Measurements from ENCODE around the gene FAM174B. TPM values are rescaled to one million over a fixed set of nuclear protein-coding genes. Genes with fewer than 3 reads are reported as not detected.

The FAM174B gene
- total and polyA plus RNA-seq, 2 donors: 8.7 to 8.8 TPM

- Histone ChIP-seq H3K27ac (ENCODE audit: low read depth in 1 of 2, low read length in 1 of 2) (no peak overlapping the region), H3K9me3 (ENCODE audit: control insufficient read depth in 2 of 2, insufficient read depth in 1 of 2, low read length in 1 of 2) (peaks cover 3 to 4% of the 10 kb centered on the region in 2 donors), H3K27me3 (ENCODE audit: control insufficient read depth in 2 of 2, insufficient read depth in 1 of 2, low read length in 1 of 2) (peaks cover 6 to 13% of the 10 kb centered on the region in 2 donors), H3K4me1 (ENCODE audit: control insufficient read depth in 2 of 2, insufficient read depth in 2 of 2, low read length in 2 of 2) (peaks cover 0 to 3% of the 10 kb centered on the region in 2 donors), H3K4me3 (ENCODE audit: low read length in 2 of 2) (no peak overlapping the region), H3K36me3 (ENCODE audit: control insufficient read depth in 2 of 2, insufficient read depth in 2 of 2, low read length in 1 of 2) (no peaks in the 10 kb centered on the region)
- DNase-seq (ENCODE audit: low read depth in 6 of 9, low spot score in 9 of 9): no peak
- 94% methylated on average over 11 of the region's 11 CpGs for WGBS
These were observed 5.5 kb upstream of the FAM174B start for GRCh38 chr15:92661069-92661468.

- DNase-seq (ENCODE audit: low read depth in 6 of 9, low spot score in 9 of 9): no peak
- no peaks in the 10 kb centered on the region for H3K36me3 ChIP-seq (ENCODE audit: control insufficient read depth in 2 of 2, insufficient read depth in 2 of 2, low read length in 1 of 2)
These were observed 1.9 kb upstream of the FAM174B start for GRCh38 chr15:92657486-92657885.

GRCh38 chr15:92656089-92656488 lies 514 bp upstream of the FAM174B start:
- no peak for DNase-seq (ENCODE audit: low read depth in 6 of 9, low spot score in 9 of 9)
- Histone ChIP-seq H3K9me3 (ENCODE audit: control insufficient read depth in 2 of 2, insufficient read depth in 1 of 2, low read length in 1 of 2) (peaks cover 3 to 4% of the 10 kb centered on the region in 2 donors), H3K27me3 (ENCODE audit: control insufficient read depth in 2 of 2, insufficient read depth in 1 of 2, low read length in 1 of 2) (peaks cover 19 to 21% of the 10 kb centered on the region in 2 donors), H3K4me3 (ENCODE audit: low read length in 2 of 2) (no peak overlapping the region), H3K27ac (ENCODE audit: low read depth in 1 of 2, low read length in 1 of 2) (no peak overlapping the region), H3K4me1 (ENCODE audit: control insufficient read depth in 2 of 2, insufficient read depth in 2 of 2, low read length in 2 of 2) (peaks cover 0 to 16% of the 10 kb centered on the region in 2 donors), H3K36me3 (ENCODE audit: control insufficient read depth in 2 of 2, insufficient read depth in 2 of 2, low read length in 1 of 2) (no peaks in the 10 kb centered on the region)
- 86% methylated on average over 6 of the region's 6 CpGs for WGBS

More at GRCh38 chr15:92657486-92657885, 1.9 kb upstream of the FAM174B start:
- H3K4me3 ChIP-seq (ENCODE audit: low read length in 2 of 2): no peak overlapping the region
- WGBS: 98% methylated on average over 5 of the region's 5 CpGs
- no peak overlapping the region for H3K27ac ChIP-seq (ENCODE audit: low read depth in 1 of 2, low read length in 1 of 2)
- peaks cover 19 to 21% of the 10 kb centered on the region in 2 donors for H3K27me3 ChIP-seq (ENCODE audit: control insufficient read depth in 2 of 2, insufficient read depth in 1 of 2, low read length in 1 of 2)
- H3K9me3 ChIP-seq (ENCODE audit: control insufficient read depth in 2 of 2, insufficient read depth in 1 of 2, low read length in 1 of 2): peaks cover 3 to 4% of the 10 kb centered on the region in 2 donors
- H3K4me1 ChIP-seq (ENCODE audit: control insufficient read depth in 2 of 2, insufficient read depth in 2 of 2, low read length in 2 of 2): peaks cover 0 to 16% of the 10 kb centered on the region in 2 donors

GRCh38 chr15:92654662-92655061 lies 913 bp downstream of the FAM174B start:
- peak overlapping the region; percentile 40 to 62 for H3K4me3 ChIP-seq (ENCODE audit: low read length in 2 of 2)
- H3K4me1 ChIP-seq (ENCODE audit: control insufficient read depth in 2 of 2, insufficient read depth in 2 of 2, low read length in 2 of 2): peaks cover 0 to 16% of the 10 kb centered on the region in 2 donors
- WGBS: 75% methylated on average over 7 of the region's 7 CpGs
- peaks cover 3 to 4% of the 10 kb centered on the region in 2 donors for H3K9me3 ChIP-seq (ENCODE audit: control insufficient read depth in 2 of 2, insufficient read depth in 1 of 2, low read length in 1 of 2)
- H3K36me3 ChIP-seq (ENCODE audit: control insufficient read depth in 2 of 2, insufficient read depth in 2 of 2, low read length in 1 of 2): no peaks in the 10 kb centered on the region
- peak in 1 of 9 donors; percentile 21 for DNase-seq (ENCODE audit: low read depth in 6 of 9, low spot score in 9 of 9)
- no peak overlapping the region for H3K27ac ChIP-seq (ENCODE audit: low read depth in 1 of 2, low read length in 1 of 2)
- H3K27me3 ChIP-seq (ENCODE audit: control insufficient read depth in 2 of 2, insufficient read depth in 1 of 2, low read length in 1 of 2): peaks cover 19 to 21% of the 10 kb centered on the region in 2 donors

- Histone ChIP-seq H3K36me3 (ENCODE audit: control insufficient read depth in 2 of 2, insufficient read depth in 2 of 2, low read length in 1 of 2) (no peaks in the 10 kb centered on the region), H3K4me3 (ENCODE audit: low read length in 2 of 2) (no peak overlapping the region), H3K9me3 (ENCODE audit: control insufficient read depth in 2 of 2, insufficient read depth in 1 of 2, low read length in 1 of 2) (peaks cover 3 to 4% of the 10 kb centered on the region in 2 donors), H3K4me1 (ENCODE audit: control insufficient read depth in 2 of 2, insufficient read depth in 2 of 2, low read length in 2 of 2) (peaks cover 0 to 16% of the 10 kb centered on the region in 2 donors), H3K27ac (ENCODE audit: low read depth in 1 of 2, low read length in 1 of 2) (no peak overlapping the region), H3K27me3 (ENCODE audit: control insufficient read depth in 2 of 2, insufficient read depth in 1 of 2, low read length in 1 of 2) (peaks cover 19 to 21% of the 10 kb centered on the region in 2 donors)
- DNase-seq (ENCODE audit: low read depth in 6 of 9, low spot score in 9 of 9): peak in 2 of 9 donors; percentile 18 to 38
- WGBS: 66% methylated on average over 7 of the region's 7 CpGs
These were observed 1.6 kb downstream of the FAM174B start for GRCh38 chr15:92653836-92654539.

GRCh38 chr15:92653366-92653765 lies 2.2 kb downstream of the FAM174B start:
- Histone ChIP-seq H3K36me3 (ENCODE audit: control insufficient read depth in 2 of 2, insufficient read depth in 2 of 2, low read length in 1 of 2) (no peaks in the 10 kb centered on the region), H3K27me3 (ENCODE audit: control insufficient read depth in 2 of 2, insufficient read depth in 1 of 2, low read length in 1 of 2) (peaks cover 19 to 21% of the 10 kb centered on the region in 2 donors), H3K27ac (ENCODE audit: low read depth in 1 of 2, low read length in 1 of 2) (no peak overlapping the region), H3K9me3 (ENCODE audit: control insufficient read depth in 2 of 2, insufficient read depth in 1 of 2, low read length in 1 of 2) (peaks cover 3 to 7% of the 10 kb centered on the region in 2 donors), H3K4me1 (ENCODE audit: control insufficient read depth in 2 of 2, insufficient read depth in 2 of 2, low read length in 2 of 2) (peaks cover 0 to 16% of the 10 kb centered on the region in 2 donors), H3K4me3 (ENCODE audit: low read length in 2 of 2) (no peak overlapping the region)
- no peak for DNase-seq (ENCODE audit: low read depth in 6 of 9, low spot score in 9 of 9)
- WGBS: 98% methylated on average over 5 of the region's 5 CpGs

- WGBS: 97% methylated on average over 9 of the region's 9 CpGs
- no peak for DNase-seq (ENCODE audit: low read depth in 6 of 9, low spot score in 9 of 9)
- no peaks in the 10 kb centered on the region for H3K36me3 ChIP-seq (ENCODE audit: control insufficient read depth in 2 of 2, insufficient read depth in 2 of 2, low read length in 1 of 2)
- H3K4me3 ChIP-seq (ENCODE audit: low read length in 2 of 2): no peak overlapping the region
- H3K9me3 ChIP-seq (ENCODE audit: control insufficient read depth in 2 of 2, insufficient read depth in 1 of 2, low read length in 1 of 2): peaks cover 3 to 8% of the 10 kb centered on the region in 2 donors
- H3K27ac ChIP-seq (ENCODE audit: low read depth in 1 of 2, low read length in 1 of 2): no peak overlapping the region
- H3K27me3 ChIP-seq (ENCODE audit: control insufficient read depth in 2 of 2, insufficient read depth in 1 of 2, low read length in 1 of 2): peaks cover 19 to 20% of the 10 kb centered on the region in 2 donors
- H3K4me1 ChIP-seq (ENCODE audit: control insufficient read depth in 2 of 2, insufficient read depth in 2 of 2, low read length in 2 of 2): peaks cover 0 to 16% of the 10 kb centered on the region in 2 donors
These were observed 3.0 kb downstream of the FAM174B start for GRCh38 chr15:92652576-92652966.

- Histone ChIP-seq H3K27ac (ENCODE audit: low read depth in 1 of 2, low read length in 1 of 2) (no peak overlapping the region), H3K9me3 (ENCODE audit: control insufficient read depth in 2 of 2, insufficient read depth in 1 of 2, low read length in 1 of 2) (peaks cover 3 to 8% of the 10 kb centered on the region in 2 donors), H3K4me3 (ENCODE audit: low read length in 2 of 2) (no peak overlapping the region), H3K4me1 (ENCODE audit: control insufficient read depth in 2 of 2, insufficient read depth in 2 of 2, low read length in 2 of 2) (peaks cover 0 to 16% of the 10 kb centered on the region in 2 donors), H3K36me3 (ENCODE audit: control insufficient read depth in 2 of 2, insufficient read depth in 2 of 2, low read length in 1 of 2) (no peaks in the 10 kb centered on the region), H3K27me3 (ENCODE audit: control insufficient read depth in 2 of 2, insufficient read depth in 1 of 2, low read length in 1 of 2) (peaks cover 17 to 19% of the 10 kb centered on the region in 2 donors)
- 97% methylated on average over 10 of the region's 10 CpGs for WGBS
- DNase-seq (ENCODE audit: low read depth in 6 of 9, low spot score in 9 of 9): no peak
These were observed 3.5 kb downstream of the FAM174B start for GRCh38 chr15:92651877-92652575.

GRCh38 chr15:92650966-92651365 lies 4.6 kb downstream of the FAM174B start:
- Histone ChIP-seq H3K27ac (ENCODE audit: low read depth in 1 of 2, low read length in 1 of 2) (no peak overlapping the region), H3K36me3 (ENCODE audit: control insufficient read depth in 2 of 2, insufficient read depth in 2 of 2, low read length in 1 of 2) (no peaks in the 10 kb centered on the region), H3K27me3 (ENCODE audit: control insufficient read depth in 2 of 2, insufficient read depth in 1 of 2, low read length in 1 of 2) (peaks cover 6 to 12% of the 10 kb centered on the region in 2 donors), H3K4me1 (ENCODE audit: control insufficient read depth in 2 of 2, insufficient read depth in 2 of 2, low read length in 2 of 2) (peaks cover 0 to 14% of the 10 kb centered on the region in 2 donors), H3K4me3 (ENCODE audit: low read length in 2 of 2) (no peak overlapping the region), H3K9me3 (ENCODE audit: control insufficient read depth in 2 of 2, insufficient read depth in 1 of 2, low read length in 1 of 2) (peaks cover 0 to 4% of the 10 kb centered on the region in 2 donors)
- no peak for DNase-seq (ENCODE audit: low read depth in 6 of 9, low spot score in 9 of 9)
- 99% methylated on average over 2 of the region's 2 CpGs for WGBS

All from thymus (tissue), 11 donors.